Spleen (tissue), 11 donors: Measurements from ENCODE around the gene SPI1. TPM values are rescaled to one million over a fixed set of nuclear protein-coding genes. Genes with fewer than 3 reads are reported as not detected.
A peak's percentile ranks its signal among the peaks of the same experiment; 100 is the strongest.

ENCODE experiments used
- DNase-seq: peaks from one replicate; pipeline ENCODE4 v3.0.0-alpha.2; 2020
- H3K27ac ChIP-seq, 8 donors: fragments of 200-600 bp; sonication (generic) in 7 of 8; 1 replicate in 4 of 8; 2 replicates in 4 of 8; pipeline versions ENCODE4 v1.5.0 to v1.8.0; 2016 to 2021; ENCODE audit warnings: inconsistent platforms in 4 of 8, mild to moderate bottlenecking in 4 of 8, moderate library complexity in 1 of 8
- H3K27me3 ChIP-seq, 7 donors: fragments of 200-600 bp; sonication (generic) in 6 of 7; replicated peaks in 1 of 7; 1 replicate in 4 of 7; 2 replicates in 3 of 7; pipeline versions ENCODE4 v1.5.0 to v1.8.0; 2016 to 2021; ENCODE audit warnings: inconsistent platforms in 3 of 7, mild to moderate bottlenecking in 1 of 7
- H3K36me3 ChIP-seq, 6 donors: fragments of 200-600 bp; sonication (generic) in 5 of 6; 1 replicate in 4 of 6; 2 replicates in 2 of 6; pipeline versions ENCODE4 v1.5.0 to v1.8.0; 2016 to 2021; ENCODE audit warnings: inconsistent platforms in 2 of 6
- H3K4me1 ChIP-seq, 6 donors: fragments of 200-600 bp; sonication (generic) in 5 of 6; 1 replicate in 3 of 6; 2 replicates in 3 of 6; pipeline versions ENCODE4 v1.5.0 to v1.8.0; 2016 to 2021; ENCODE audit warnings: inconsistent platforms in 3 of 6
- H3K4me3 ChIP-seq, 8 donors: fragments of 200-600 bp; sonication (generic) in 7 of 8; 1 replicate in 4 of 8; 2 replicates in 4 of 8; pipeline versions ENCODE4 v1.5.0 to v1.8.0; 2016 to 2021; ENCODE audit warnings: inconsistent platforms in 4 of 8, mild to moderate bottlenecking in 4 of 8, moderate library complexity in 2 of 8
- H3K9me3 ChIP-seq, 8 donors: fragments of 200-600 bp; sonication (generic) in 7 of 8; 1 replicate in 4 of 8; 2 replicates in 4 of 8; pipeline versions ENCODE4 v1.5.0 to v1.8.0; 2016 to 2021; ENCODE audit warnings: inconsistent platforms in 4 of 8
- POLR2A ChIP-seq, 3 donors: fragments of 450-650 bp; IDR thresholded peaks; one replicate each; pipeline ENCODE4 v1.5.1; 2017; ENCODE audit warnings: antibody characterized with exemption in 3 of 3, mild to moderate bottlenecking in 1 of 3
- POLR2AphosphoS5 ChIP-seq, 3 donors: sonication (generic); formaldehyde crosslinking; IDR thresholded peaks; one replicate each; pipeline ENCODE4 v1.5.1; 2017; ENCODE audit warnings: antibody characterized with exemption in 3 of 3
- WGBS, 5 donors: extraction: QIAGEN DNeasy Blood & Tissue Kit in 3 of 5; methylation state at CpG; one replicate each; pipeline versions ENCODE4 v1.1.5 to v1.1.7; 2013 to 2018; 5-methylcytosine and 5-hydroxymethylcytosine counted together
- intact Hi-C: fragments of 100-400 bp; cut with DNase I; formaldehyde crosslinking; loops from one replicate; pipeline ENCODE4 v1.15.0; 2023; ENCODE audit warnings: low total_unique reads
- polyA plus RNA-seq, 3 donors: library from polyadenylated mRNA; stranded (reverse); fragments of 200-250 nt; gene quantifications; one replicate each; pipeline ENCODE4 v1.2.1, GENCODE V29; 2013
- total RNA-seq, 7 donors: library from RNA; depleted of rRNA in 3 of 7; stranded (reverse); fragments of >200 nt in 3 of 7; fragmentation: NEBNext Ultra II Directional in 4 of 7; extraction: Animal tissue kit (Norgen Biotek cat#: 25700) in 4 of 7; gene quantifications; one replicate each; pipeline versions ENCODE4 v1.1.0 to v1.2.1, GENCODE V29; 2016 to 2021
- TF ChIP-seq, protein P1 (sequence below), 11 experiments: fragments of 200-600 bp in 7 of 11; fragments of 450-650 bp in 4 of 11; sonication (generic) in 4 of 11; IDR thresholded peaks in 8 of 11; conservative IDR thresholded peaks in 3 of 11; 1 replicate in 7 of 11; 2 replicates in 4 of 11; pipeline versions ENCODE4 v1.4.0 to v1.8.0; 2016 to 2021; ENCODE audit warnings: antibody characterized with exemption in 11 of 11, inconsistent platforms in 4 of 11, mild to moderate bottlenecking in 1 of 11
- donor health status: healthy with polysubstance abuse.
- donor health status: DM: no; HTN: no; CAD: no; lungs with moderate emphysema.
- donor health status: DM: no; HTN: no; CAD: no.
- donor health status: Bipolar disorder and iron deficiency.
- donor health status: healthy.
- donor health status: DM: no; HTN: no; CAD: no.
- donor health status: DM: yes; HTN: yes; CAD: no.

Gene SPI1
- total and polyA plus RNA-seq, 10 donors = 84.2 to 366 (median 168) TPM

DNA sequence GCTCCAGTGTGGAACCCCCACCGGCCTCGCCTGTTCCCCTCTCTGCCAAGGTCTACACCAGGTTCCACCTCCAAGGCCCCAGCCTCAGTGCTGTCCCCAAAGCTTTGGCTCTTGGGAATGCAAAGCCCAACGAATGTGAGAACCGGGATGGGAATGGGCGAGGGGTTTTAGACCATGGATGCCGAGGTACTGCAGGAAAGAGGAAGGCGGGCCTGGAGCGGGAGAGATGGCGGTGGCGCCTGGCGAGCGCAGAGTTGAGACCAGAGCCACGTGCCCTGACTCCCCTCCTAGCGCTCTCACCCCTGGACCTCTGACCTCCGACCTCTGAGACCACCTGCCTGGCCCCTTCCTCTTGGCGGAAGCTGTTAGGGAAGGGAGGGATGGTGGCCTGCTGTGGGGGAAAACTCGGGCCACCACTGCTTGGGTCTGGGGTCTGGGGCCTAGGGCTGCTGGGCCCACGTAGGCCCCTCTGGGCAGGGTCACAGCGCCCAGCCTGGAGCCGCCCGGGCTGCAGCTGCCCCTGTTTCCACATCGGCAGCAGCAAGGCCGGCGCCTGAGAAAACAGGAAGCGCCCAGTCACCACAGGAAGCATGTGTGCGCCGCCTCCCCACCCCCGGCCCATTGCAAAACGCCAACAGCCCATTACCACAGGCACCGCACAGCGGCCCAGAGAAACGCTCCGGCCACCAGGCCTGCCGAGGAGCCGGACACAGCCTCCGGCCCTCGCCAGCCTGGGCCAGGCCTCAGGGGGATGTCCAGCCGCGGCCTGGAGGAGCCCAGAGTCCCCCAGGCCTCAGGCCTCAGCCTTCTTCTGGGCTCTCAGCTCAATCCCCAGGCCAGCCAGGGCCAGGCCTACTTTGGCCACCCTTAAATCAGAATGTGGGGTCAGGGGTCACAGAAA is 16.2 kb upstream of the SPI1 start:
- WGBS, 5 donors = 17 to 49% (median 22%) methylated on average over 26 to 39 of the region's 39 CpGs
- H3K27me3 ChIP-seq = no peaks in the 10 kb centered on the region
- H3K36me3 ChIP-seq = no peaks in the 10 kb centered on the region
- no peaks in the 10 kb centered on the region for H3K9me3 ChIP-seq
- peak overlapping the region in 7 of 8 donors; percentile 3 to 68 (median 29) for H3K4me3 ChIP-seq
- TF ChIP-seq, protein P1, sequence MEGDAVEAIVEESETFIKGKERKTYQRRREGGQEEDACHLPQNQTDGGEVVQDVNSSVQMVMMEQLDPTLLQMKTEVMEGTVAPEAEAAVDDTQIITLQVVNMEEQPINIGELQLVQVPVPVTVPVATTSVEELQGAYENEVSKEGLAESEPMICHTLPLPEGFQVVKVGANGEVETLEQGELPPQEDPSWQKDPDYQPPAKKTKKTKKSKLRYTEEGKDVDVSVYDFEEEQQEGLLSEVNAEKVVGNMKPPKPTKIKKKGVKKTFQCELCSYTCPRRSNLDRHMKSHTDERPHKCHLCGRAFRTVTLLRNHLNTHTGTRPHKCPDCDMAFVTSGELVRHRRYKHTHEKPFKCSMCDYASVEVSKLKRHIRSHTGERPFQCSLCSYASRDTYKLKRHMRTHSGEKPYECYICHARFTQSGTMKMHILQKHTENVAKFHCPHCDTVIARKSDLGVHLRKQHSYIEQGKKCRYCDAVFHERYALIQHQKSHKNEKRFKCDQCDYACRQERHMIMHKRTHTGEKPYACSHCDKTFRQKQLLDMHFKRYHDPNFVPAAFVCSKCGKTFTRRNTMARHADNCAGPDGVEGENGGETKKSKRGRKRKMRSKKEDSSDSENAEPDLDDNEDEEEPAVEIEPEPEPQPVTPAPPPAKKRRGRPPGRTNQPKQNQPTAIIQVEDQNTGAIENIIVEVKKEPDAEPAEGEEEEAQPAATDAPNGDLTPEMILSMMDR (IDR thresholded peaks at IDR 0.05 in 8 of 11, conservative IDR thresholded peaks at IDR 0.05 in 3 of 11) = peak in 3 of 11 experiments; percentile 10 to 24 (median 19)
- TF ChIP-seq POLR2AphosphoS5 (IDR thresholded peaks at IDR 0.05) (peak; percentile 87 to 94 (median 88)), POLR2A (IDR thresholded peaks at IDR 0.05) (peak in 2 of 3 donors; percentile 34 to 53)
- intact Hi-C loops = no loop called here
- peaks cover 39 to 95% (median 76%) of the 10 kb centered on the region in 6 donors for H3K4me1 ChIP-seq
- H3K27ac ChIP-seq = peak overlapping the region; percentile 96 to 100 (median 99)
- peak; percentile 96 for DNase-seq

DNA sequence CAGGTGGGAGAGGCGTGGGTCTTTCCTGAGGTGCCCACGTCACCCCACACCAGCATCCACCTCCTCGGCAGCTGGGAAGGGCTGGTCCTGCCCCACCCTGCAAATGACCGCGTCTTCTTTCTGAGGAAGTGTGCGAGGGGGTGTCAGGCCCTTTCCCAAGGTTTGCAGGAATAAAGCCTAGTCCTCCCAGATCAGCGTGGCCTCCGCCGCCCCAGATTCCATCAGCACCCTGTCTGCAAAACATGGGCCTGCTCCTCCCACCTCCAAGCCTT is 15.6 kb upstream of the SPI1 start:
- peak; percentile 93 for DNase-seq
- TF ChIP-seq POLR2A (IDR thresholded peaks at IDR 0.05) = no peak
- peak in 2 of 3 donors; percentile 63 to 79 for TF ChIP-seq POLR2AphosphoS5 (IDR thresholded peaks at IDR 0.05)
- TF ChIP-seq, protein P1 (IDR thresholded peaks at IDR 0.05 in 8 of 11, conservative IDR thresholded peaks at IDR 0.05 in 3 of 11) = no peak

DNA sequence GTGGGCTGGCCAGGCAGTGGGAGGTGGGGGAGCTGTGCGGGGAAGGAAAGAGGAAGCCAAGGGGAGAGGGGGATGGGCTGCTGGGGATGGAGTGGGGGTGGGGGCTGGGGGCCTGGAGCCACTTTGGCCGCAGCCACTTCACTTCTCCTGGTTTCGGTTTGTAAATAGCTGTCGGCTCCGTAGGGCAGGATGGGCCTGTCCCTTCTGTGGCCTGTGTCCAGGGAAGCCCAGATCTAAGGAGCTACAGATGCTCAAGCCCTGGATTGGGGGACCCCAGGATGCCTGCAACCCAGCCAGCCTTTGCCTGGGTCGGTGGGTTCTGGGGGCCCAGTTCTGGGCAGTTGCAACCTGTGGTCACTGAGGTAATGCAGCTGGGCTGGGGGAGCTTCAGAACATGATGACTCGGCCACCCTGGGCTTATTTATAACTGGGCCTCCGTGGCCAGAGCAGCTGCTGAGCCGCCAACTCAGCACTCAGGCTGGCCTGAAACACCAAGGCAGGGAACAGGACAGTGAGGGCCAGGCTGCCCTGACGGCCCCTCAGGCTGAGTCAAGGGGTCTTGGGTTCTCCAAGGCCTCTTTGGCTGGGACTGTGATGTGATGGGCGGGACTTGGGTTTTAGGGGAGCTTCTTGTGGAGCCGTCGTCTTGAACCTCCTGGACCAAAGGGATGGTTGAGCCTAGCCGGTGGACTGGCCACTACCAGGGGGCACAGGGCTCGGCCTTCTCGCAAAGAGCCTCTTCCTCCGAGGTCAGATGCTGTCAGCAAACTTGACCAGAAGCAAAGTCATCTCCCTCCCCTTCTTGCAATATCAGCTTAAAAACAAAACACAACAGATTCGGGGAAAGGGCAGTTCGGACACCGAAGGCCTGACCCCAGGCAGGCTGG is 15.1 kb upstream of the SPI1 start:
- WGBS, 5 donors = 30 to 51% (median 40%) methylated on average over 19 to 20 of the region's 20 CpGs
- intact Hi-C loops = no loop called here
- H3K4me3 ChIP-seq = peak overlapping the region in 4 of 8 donors; percentile 3 to 68 (median 32)

More for the DNA sequence above, 15.6 kb upstream of the SPI1 start:
- Histone ChIP-seq H3K27ac (peak overlapping the region; percentile 96 to 100 (median 99)), H3K27me3 (no peaks in the 10 kb centered on the region), H3K9me3 (no peaks in the 10 kb centered on the region), H3K4me3 (peak overlapping the region in 6 of 8 donors; percentile 3 to 68 (median 30)), H3K4me1 (peaks cover 38 to 95% (median 76%) of the 10 kb centered on the region in 6 donors), H3K36me3 (no peaks in the 10 kb centered on the region)
- WGBS, 5 donors = 35 to 59% (median 41%) methylated on average over 9 of the region's 9 CpGs
- intact Hi-C loops = no loop called here

More for the DNA sequence above, 15.1 kb upstream of the SPI1 start:
- Histone ChIP-seq H3K9me3 (no peaks in the 10 kb centered on the region), H3K27me3 (no peaks in the 10 kb centered on the region), H3K4me1 (peaks cover 43 to 95% (median 79%) of the 10 kb centered on the region in 6 donors), H3K27ac (peak overlapping the region; percentile 96 to 100 (median 99)), H3K36me3 (no peaks in the 10 kb centered on the region)
- TF ChIP-seq POLR2AphosphoS5 (IDR thresholded peaks at IDR 0.05) (peak in 2 of 3 donors; percentile 33 to 50), POLR2A (IDR thresholded peaks at IDR 0.05) (peak in 1 of 3 donors; percentile 22)
- TF ChIP-seq, protein P1 (IDR thresholded peaks at IDR 0.05 in 8 of 11, conservative IDR thresholded peaks at IDR 0.05 in 3 of 11) = no peak
- peak; percentile 92 for DNase-seq
